Activated CD4-positive, alpha-beta T cell treated with anti-CD3 and anti-CD28 coated beads, Interleukin-2, amount 10 ng/mL, durations not matched to agents 24 days and 14 days (primary cell): Measurements from ENCODE around the gene MGST2. TPM values are rescaled to one million over a fixed set of nuclear protein-coding genes. Genes with fewer than 3 reads are reported as not detected.
"Not testable (repeated sequence)": the region's sequence is repeated elsewhere in the genome, so short reads cannot be mapped to it uniquely, and the experiment has no call there.

Source experiments
- DNase-seq: peaks from one replicate; pipeline ENCODE4 v3.0.0; 2022
- H3K27ac Mint-ChIP-seq: one replicate; pipeline ENCODE4 v1.8.0; 2022; ENCODE audit warnings: mild to moderate bottlenecking, mixed read lengths
- H3K27me3 Mint-ChIP-seq: one replicate; pipeline ENCODE4 v1.8.0; 2022; ENCODE audit warnings: mixed read lengths
- H3K36me3 Mint-ChIP-seq: one replicate; pipeline ENCODE4 v1.8.0; 2022; ENCODE audit warnings: low read depth, mild to moderate bottlenecking, mixed read lengths
- H3K4me1 Mint-ChIP-seq: one replicate; pipeline ENCODE4 v1.8.0; 2021; ENCODE audit warnings: mixed read lengths
- H3K4me3 Mint-ChIP-seq: one replicate; pipeline ENCODE4 v1.8.0; 2022; ENCODE audit warnings: mild to moderate bottlenecking, moderate library complexity, mixed read lengths
- H3K9me3 Mint-ChIP-seq: one replicate; pipeline ENCODE4 v1.8.0; 2021; ENCODE audit warnings: mixed read lengths
- intact Hi-C: fragments of 100-400 bp; cut with micrococcal nuclease; formaldehyde crosslinking; loops from one replicate; pipeline ENCODE4 v1.15.1; 2023
- total RNA-seq: library from RNA; stranded (reverse); gene quantifications from 2 replicates; pipeline ENCODE4 v1.2.3, GENCODE V29; 2022

Gene MGST2
- 26.5 and 35.1 TPM in 2 replicates for total RNA-seq

GRCh38 chr4:139665690-139666529 lies at the start of gene MGST2:
MGST2 (plus strand) TSS chr4:139665819; CDS start chr4:139666020, 201 bp downstream.
- intact Hi-C loops, result loop anchor here (1.0 to 5.0 kb wide), 2 partner anchors 9 to 856 kb away; partner anchors contain the start of gene ELMOD2

GRCh38 chr4:139617702-139618490 lies 47.7 kb upstream of the MGST2 start:
- peaks cover 3% of the 10 kb centered on the region for H3K27me3 Mint-ChIP-seq
- no peak for DNase-seq
- H3K4me1 Mint-ChIP-seq, result no peaks in the 10 kb centered on the region
- no peaks in the 10 kb centered on the region for H3K36me3 Mint-ChIP-seq
- H3K4me3 Mint-ChIP-seq, result no peak overlapping the region
- H3K27ac Mint-ChIP-seq, result no peak overlapping the region
- intact Hi-C loops, result no loop called here
- H3K9me3 Mint-ChIP-seq, result no peaks in the 10 kb centered on the region

More at GRCh38 chr4:139665690-139666529, at the start of gene MGST2:
- peak within 1 kb of the TSS; percentile 98 for H3K4me3 Mint-ChIP-seq
- no peaks in the 10 kb centered on the region for H3K9me3 Mint-ChIP-seq
- H3K4me1 Mint-ChIP-seq, result peaks cover 38% of the 10 kb centered on the region
- peaks cover 8% of the 10 kb centered on the region for H3K36me3 Mint-ChIP-seq
- no peaks in the 10 kb centered on the region for H3K27me3 Mint-ChIP-seq
- peak; percentile 80 for DNase-seq
- H3K27ac Mint-ChIP-seq, result peak within 1 kb of the TSS; percentile 98

GRCh38 chr4:139619644-139620043 lies 46.0 kb upstream of the MGST2 start:
- no peaks in the 10 kb centered on the region for H3K4me1 Mint-ChIP-seq
- H3K27me3 Mint-ChIP-seq, result peaks cover 8% of the 10 kb centered on the region
- no peak overlapping the region for H3K27ac Mint-ChIP-seq
- no peaks in the 10 kb centered on the region for H3K9me3 Mint-ChIP-seq
- DNase-seq, result peak; percentile 71
- no peak overlapping the region for H3K4me3 Mint-ChIP-seq
- H3K36me3 Mint-ChIP-seq, result no peaks in the 10 kb centered on the region
- intact Hi-C loops, result no loop called here

GRCh38 chr4:139622901-139623381 lies 42.7 kb upstream of the MGST2 start:
- Mint-ChIP-seq H3K4me3 (no peak overlapping the region), H3K4me1 (no peaks in the 10 kb centered on the region), H3K9me3 (no peaks in the 10 kb centered on the region), H3K27me3 (peaks cover 12% of the 10 kb centered on the region), H3K27ac (no peak overlapping the region), H3K36me3 (no peaks in the 10 kb centered on the region)
- no peak for DNase-seq
- intact Hi-C loops, result no loop called here

GRCh38 chr4:139624441-139625092 lies 41.1 kb upstream of the MGST2 start:
- no peak for DNase-seq
- H3K36me3 Mint-ChIP-seq, result no peaks in the 10 kb centered on the region
- no peak overlapping the region for H3K27ac Mint-ChIP-seq
- peaks cover 14% of the 10 kb centered on the region for H3K27me3 Mint-ChIP-seq
- no peak overlapping the region for H3K4me3 Mint-ChIP-seq
- H3K4me1 Mint-ChIP-seq, result no peaks in the 10 kb centered on the region
- intact Hi-C loops, result no loop called here
- H3K9me3 Mint-ChIP-seq, result no peaks in the 10 kb centered on the region

- no peaks in the 10 kb centered on the region for H3K36me3 Mint-ChIP-seq
- H3K4me1 Mint-ChIP-seq, result no peaks in the 10 kb centered on the region
- H3K9me3 Mint-ChIP-seq, result no peaks in the 10 kb centered on the region
- no peak overlapping the region for H3K4me3 Mint-ChIP-seq
- intact Hi-C loops, result no loop called here
- DNase-seq, result no peak
- peaks cover 18% of the 10 kb centered on the region for H3K27me3 Mint-ChIP-seq
- no peak overlapping the region for H3K27ac Mint-ChIP-seq
Observed at GRCh38 chr4:139625093-139625455, 40.5 kb upstream of the MGST2 start.

GRCh38 chr4:139625482-139625881 lies 40.1 kb upstream of the MGST2 start:
- Mint-ChIP-seq H3K36me3 (no peaks in the 10 kb centered on the region), H3K4me3 (no peak overlapping the region), H3K27me3 (peaks cover 21% of the 10 kb centered on the region), H3K9me3 (no peaks in the 10 kb centered on the region), H3K27ac (no peak overlapping the region), H3K4me1 (no peaks in the 10 kb centered on the region)
- intact Hi-C loops, result no loop called here
- DNase-seq, result no peak

- no peaks in the 10 kb centered on the region for H3K4me1 Mint-ChIP-seq
- H3K9me3 Mint-ChIP-seq, result no peaks in the 10 kb centered on the region
- H3K27ac Mint-ChIP-seq, result no peak overlapping the region
- intact Hi-C loops, result no loop called here
- H3K4me3 Mint-ChIP-seq, result no peak overlapping the region
- no peak for DNase-seq
- H3K27me3 Mint-ChIP-seq, result peaks cover 29% of the 10 kb centered on the region
- no peaks in the 10 kb centered on the region for H3K36me3 Mint-ChIP-seq
Observed at GRCh38 chr4:139628184-139629012, 37.2 kb upstream of the MGST2 start.

GRCh38 chr4:139629436-139630125 lies 36.0 kb upstream of the MGST2 start:
- no peaks in the 10 kb centered on the region for H3K9me3 Mint-ChIP-seq
- H3K27ac Mint-ChIP-seq, result no peak overlapping the region
- H3K27me3 Mint-ChIP-seq, result peaks cover 30% of the 10 kb centered on the region
- H3K36me3 Mint-ChIP-seq, result no peaks in the 10 kb centered on the region
- intact Hi-C loops, result no loop called here
- no peaks in the 10 kb centered on the region for H3K4me1 Mint-ChIP-seq
- no peak overlapping the region for H3K4me3 Mint-ChIP-seq
- DNase-seq, result no peak

GRCh38 chr4:139630126-139630495 lies 35.5 kb upstream of the MGST2 start:
- DNase-seq, result no peak
- Mint-ChIP-seq H3K27ac (no peak overlapping the region), H3K4me3 (no peak overlapping the region), H3K4me1 (no peaks in the 10 kb centered on the region), H3K27me3 (peaks cover 29% of the 10 kb centered on the region), H3K9me3 (no peaks in the 10 kb centered on the region), H3K36me3 (no peaks in the 10 kb centered on the region)
- intact Hi-C loops, result no loop called here

- no peak for DNase-seq
- no peak overlapping the region for H3K4me3 Mint-ChIP-seq
- no peak overlapping the region for H3K27ac Mint-ChIP-seq
Observed at GRCh38 chr4:139630991-139631390, 34.6 kb upstream of the MGST2 start.

GRCh38 chr4:139631791-139632190 lies 33.8 kb upstream of the MGST2 start:
- no peaks in the 10 kb centered on the region for H3K36me3 Mint-ChIP-seq
- H3K27ac Mint-ChIP-seq, result no peak overlapping the region
- intact Hi-C loops, result no loop called here
- H3K9me3 Mint-ChIP-seq, result no peaks in the 10 kb centered on the region
- no peaks in the 10 kb centered on the region for H3K4me1 Mint-ChIP-seq
- H3K4me3 Mint-ChIP-seq, result no peak overlapping the region
- no peak for DNase-seq
- peaks cover 32% of the 10 kb centered on the region for H3K27me3 Mint-ChIP-seq

More at GRCh38 chr4:139630991-139631390, 34.6 kb upstream of the MGST2 start:
- intact Hi-C loops, result no loop called here
- Mint-ChIP-seq H3K9me3 (no peaks in the 10 kb centered on the region), H3K36me3 (no peaks in the 10 kb centered on the region), H3K27me3 (peaks cover 34% of the 10 kb centered on the region), H3K4me1 (no peaks in the 10 kb centered on the region)

GRCh38 chr4:139632739-139633138 lies 32.9 kb upstream of the MGST2 start:
- H3K4me3 Mint-ChIP-seq, H3K4me1 Mint-ChIP-seq, H3K27ac Mint-ChIP-seq, DNase-seq, H3K9me3 Mint-ChIP-seq, H3K36me3 Mint-ChIP-seq, intact Hi-C loops: not testable (repeated sequence)
- H3K27me3 Mint-ChIP-seq, result peaks cover 34% of the 10 kb centered on the region
